Peyer's patch (tissue), 4 donors: ENCODE data around the gene CFAP221. TPM values are rescaled to one million over a fixed set of nuclear protein-coding genes. Genes with fewer than 3 reads are reported as not detected.

Source experiments
- DNase-seq, 3 donors: peaks; one replicate each; pipeline ENCODE4 v3.0.0-alpha.2; 2017 to 2019
- H3K27ac ChIP-seq, 4 donors: fragments of 200-600 bp; sonication (generic); one replicate each; pipeline ENCODE4 v1.5.1; 2016 to 2019
- H3K27me3 ChIP-seq, 2 donors: fragments of 200-600 bp; sonication (generic); one replicate each; pipeline ENCODE4 v1.5.1; 2019
- H3K36me3 ChIP-seq, 3 donors: fragments of 200-600 bp; sonication (generic); one replicate each; pipeline ENCODE4 v1.5.1; 2016 to 2019
- H3K4me1 ChIP-seq, 4 donors: fragments of 200-600 bp; sonication (generic); one replicate each; pipeline ENCODE4 v1.5.1; 2016 to 2019
- H3K4me3 ChIP-seq, 4 donors: fragments of 200-600 bp; sonication (generic); 1 replicate in 3 of 4; 2 replicates in 1 of 4; pipeline ENCODE4 v1.5.1; 2016 to 2019; ENCODE audit warnings: mild to moderate bottlenecking in 1 of 4
- H3K9me3 ChIP-seq, 4 donors: fragments of 200-600 bp; sonication (generic); one replicate each; pipeline ENCODE4 v1.5.1; 2016 to 2019; ENCODE audit warnings: mild to moderate bottlenecking in 1 of 4
- POLR2A ChIP-seq, 2 donors: fragments of 450-650 bp; IDR thresholded peaks; one replicate each; pipeline ENCODE4 v1.5.1; 2017; ENCODE audit warnings: antibody characterized with exemption in 2 of 2, mild to moderate bottlenecking in 2 of 2, moderate library complexity in 2 of 2
- total RNA-seq, 4 donors: library from RNA; depleted of rRNA; stranded (reverse); fragments of >200 nt; gene quantifications; one replicate each; pipeline ENCODE4 v1.1.0, GENCODE V29; 2016
- TF ChIP-seq, protein P1 (sequence below), 6 experiments: fragments of 450-650 bp in 4 of 6; fragments of 200-600 bp in 2 of 6; sonication (generic) in 1 of 6; IDR thresholded peaks; one replicate each; pipeline ENCODE4 v1.5.1; 2017 to 2019; ENCODE audit warnings: antibody characterized with exemption in 6 of 6, mild to moderate bottlenecking in 3 of 6, moderate library complexity in 1 of 6

CFAP221 gene
- total RNA-seq, 4 donors from 2014 or later, result 2.8 to 6.6 (median 3.6) TPM

DNA sequence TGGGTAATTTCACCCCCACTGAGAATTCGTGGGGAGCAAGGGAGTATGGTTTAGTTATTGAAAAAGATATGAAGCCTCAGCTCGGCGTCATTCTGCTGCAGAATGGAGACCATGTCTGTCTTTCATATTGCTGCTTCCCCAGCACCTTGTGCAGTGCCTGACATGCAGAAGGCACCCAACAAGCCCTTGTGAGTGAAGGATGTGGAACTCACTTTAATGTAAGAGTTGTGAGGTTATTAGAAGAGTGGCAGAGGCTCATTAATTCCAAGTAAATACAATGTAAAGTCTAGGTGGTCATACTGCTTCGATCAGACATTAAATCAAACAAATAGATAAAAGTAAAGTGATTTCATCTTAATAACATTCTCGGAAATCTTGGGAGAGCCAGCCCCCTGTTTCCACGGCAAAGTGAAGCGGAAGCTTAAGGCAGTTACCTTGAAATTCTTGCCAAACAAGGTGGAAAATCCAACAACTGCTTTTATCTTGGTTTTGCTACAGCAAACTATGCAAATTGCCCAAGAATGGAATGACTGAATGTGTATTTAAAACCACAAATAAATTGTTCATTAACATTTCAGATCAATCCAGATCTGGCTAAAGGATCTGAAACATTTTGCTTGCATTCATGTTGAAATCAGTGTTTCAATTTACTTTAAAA, 9.6 kb downstream of the CFAP221 start:
- Histone ChIP-seq H3K9me3 (no peaks in the 10 kb centered on the region), H3K4me3 (no peak overlapping the region), H3K27me3 (no peaks in the 10 kb centered on the region), H3K27ac (no peak overlapping the region), H3K4me1 (no peaks in the 10 kb centered on the region), H3K36me3 (no peaks in the 10 kb centered on the region)
- DNase-seq, result no peak
- TF ChIP-seq, protein P1, sequence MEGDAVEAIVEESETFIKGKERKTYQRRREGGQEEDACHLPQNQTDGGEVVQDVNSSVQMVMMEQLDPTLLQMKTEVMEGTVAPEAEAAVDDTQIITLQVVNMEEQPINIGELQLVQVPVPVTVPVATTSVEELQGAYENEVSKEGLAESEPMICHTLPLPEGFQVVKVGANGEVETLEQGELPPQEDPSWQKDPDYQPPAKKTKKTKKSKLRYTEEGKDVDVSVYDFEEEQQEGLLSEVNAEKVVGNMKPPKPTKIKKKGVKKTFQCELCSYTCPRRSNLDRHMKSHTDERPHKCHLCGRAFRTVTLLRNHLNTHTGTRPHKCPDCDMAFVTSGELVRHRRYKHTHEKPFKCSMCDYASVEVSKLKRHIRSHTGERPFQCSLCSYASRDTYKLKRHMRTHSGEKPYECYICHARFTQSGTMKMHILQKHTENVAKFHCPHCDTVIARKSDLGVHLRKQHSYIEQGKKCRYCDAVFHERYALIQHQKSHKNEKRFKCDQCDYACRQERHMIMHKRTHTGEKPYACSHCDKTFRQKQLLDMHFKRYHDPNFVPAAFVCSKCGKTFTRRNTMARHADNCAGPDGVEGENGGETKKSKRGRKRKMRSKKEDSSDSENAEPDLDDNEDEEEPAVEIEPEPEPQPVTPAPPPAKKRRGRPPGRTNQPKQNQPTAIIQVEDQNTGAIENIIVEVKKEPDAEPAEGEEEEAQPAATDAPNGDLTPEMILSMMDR (IDR thresholded peaks at IDR 0.05), result no peak
- TF ChIP-seq POLR2A (IDR thresholded peaks at IDR 0.05), result no peak

DNA sequence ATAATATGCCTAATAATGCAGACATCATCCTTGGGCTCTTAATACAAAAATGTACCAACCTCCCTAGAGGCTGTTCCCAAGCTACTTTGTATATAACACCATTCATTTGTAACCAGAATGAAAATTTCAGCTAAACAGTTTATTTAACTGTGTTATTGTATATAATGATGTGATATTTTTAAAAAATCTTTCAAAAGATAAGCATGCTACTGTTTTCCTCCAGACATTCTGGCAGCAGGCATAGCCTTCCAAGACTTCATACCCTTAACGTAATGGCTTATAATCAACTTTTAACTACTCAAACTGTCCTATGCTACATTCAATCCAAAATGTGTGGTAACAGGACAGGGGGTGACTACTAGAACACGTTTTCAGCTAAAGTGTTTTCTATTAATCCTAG, 21.2 kb downstream of the CFAP221 start:
- Histone ChIP-seq H3K27ac (no peak overlapping the region), H3K36me3 (no peaks in the 10 kb centered on the region), H3K4me1 (no peaks in the 10 kb centered on the region), H3K27me3 (no peaks in the 10 kb centered on the region), H3K4me3 (no peak overlapping the region), H3K9me3 (no peaks in the 10 kb centered on the region)
- no peak for DNase-seq
- TF ChIP-seq, protein P1 (IDR thresholded peaks at IDR 0.05), result no peak

DNA sequence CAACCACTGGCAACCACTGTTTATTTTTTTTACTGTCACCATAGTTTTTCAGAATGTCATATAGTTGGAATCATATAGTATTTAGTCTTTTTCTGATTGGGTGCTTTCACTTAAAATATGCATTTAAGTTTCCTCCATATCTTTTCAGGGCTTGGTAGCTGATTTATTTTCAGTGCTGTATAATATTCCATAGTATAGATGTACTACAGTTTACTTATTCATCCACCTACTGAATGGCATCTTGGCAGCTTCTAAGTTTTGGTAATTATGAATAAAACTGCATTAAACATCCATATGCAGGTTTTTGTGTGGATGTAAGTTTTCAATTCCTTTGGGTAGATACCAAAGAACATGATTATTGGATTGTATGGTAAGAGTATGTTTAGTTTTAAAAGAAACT, 23.0 kb downstream of the CFAP221 start:
- H3K4me1 ChIP-seq, result no peaks in the 10 kb centered on the region
- H3K4me3 ChIP-seq, result no peak overlapping the region
- H3K36me3 ChIP-seq, result no peaks in the 10 kb centered on the region
- TF ChIP-seq, protein P1 (IDR thresholded peaks at IDR 0.05), result no peak
- no peak for TF ChIP-seq POLR2A (IDR thresholded peaks at IDR 0.05)
- no peaks in the 10 kb centered on the region for H3K27me3 ChIP-seq
- no peaks in the 10 kb centered on the region for H3K9me3 ChIP-seq
- DNase-seq, result no peak
- H3K27ac ChIP-seq, result no peak overlapping the region

DNA sequence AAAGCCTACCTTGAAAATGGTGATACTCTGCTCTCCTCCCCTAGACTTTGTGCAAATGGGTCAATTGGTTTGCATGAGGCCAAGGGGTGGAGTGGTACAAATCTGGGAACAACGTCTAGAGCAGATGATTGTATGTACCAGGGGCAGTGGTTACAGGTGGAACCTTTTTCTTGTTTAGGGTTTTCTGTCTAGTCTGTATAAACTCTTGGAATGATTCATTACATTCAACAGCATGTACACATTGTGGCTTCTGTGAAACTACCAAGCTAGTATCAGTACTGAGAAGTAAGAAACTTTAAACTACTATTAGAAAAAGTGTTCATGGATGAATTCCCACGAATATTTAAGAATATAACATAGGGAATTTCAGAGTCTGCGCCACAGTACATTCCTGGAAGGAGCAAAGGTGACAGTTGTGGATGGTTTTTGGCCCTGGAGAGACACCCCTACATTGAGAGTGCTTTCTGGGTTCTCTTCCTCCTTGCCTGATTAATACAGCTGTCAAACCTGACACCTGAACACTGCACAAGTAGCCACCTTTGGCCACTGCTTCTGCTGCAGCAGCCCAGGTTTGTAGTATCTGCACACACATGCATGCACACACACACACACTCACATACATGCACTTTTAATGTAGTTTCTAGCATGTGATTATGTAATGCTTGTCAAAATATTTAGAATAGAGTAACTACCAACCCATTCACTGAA, 30.0 kb downstream of the CFAP221 start:
- no peak overlapping the region for H3K4me3 ChIP-seq
- no peak overlapping the region for H3K27ac ChIP-seq
- H3K4me1 ChIP-seq, result no peaks in the 10 kb centered on the region
- no peaks in the 10 kb centered on the region for H3K27me3 ChIP-seq
- no peaks in the 10 kb centered on the region for H3K9me3 ChIP-seq
- TF ChIP-seq POLR2A (IDR thresholded peaks at IDR 0.05), result no peak
- TF ChIP-seq, protein P1 (IDR thresholded peaks at IDR 0.05), result no peak
- H3K36me3 ChIP-seq, result no peaks in the 10 kb centered on the region
- DNase-seq, result no peak

DNA sequence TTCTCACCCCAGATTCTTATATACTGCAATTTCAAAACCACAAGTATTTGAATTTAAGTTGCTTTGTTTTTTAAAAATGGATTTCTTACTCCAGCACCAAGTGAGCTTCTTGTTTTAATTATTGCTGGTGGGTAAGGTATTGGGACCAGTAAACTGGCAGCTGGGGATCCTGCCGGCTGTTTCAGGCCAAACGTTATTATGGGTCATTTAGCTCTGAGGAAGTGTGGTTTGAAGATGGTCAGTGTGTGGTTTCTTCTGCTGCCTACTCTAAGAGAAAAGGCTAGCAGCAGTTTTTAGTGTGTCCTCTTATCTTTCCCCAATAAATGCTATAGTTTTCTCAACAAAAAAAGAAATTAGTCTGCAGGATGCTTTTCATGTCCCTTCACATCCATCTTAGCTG, 30.6 kb downstream of the CFAP221 start:
- TF ChIP-seq, protein P1 (IDR thresholded peaks at IDR 0.05), result no peak
- no peak for TF ChIP-seq POLR2A (IDR thresholded peaks at IDR 0.05)
- Histone ChIP-seq H3K36me3 (no peaks in the 10 kb centered on the region), H3K27me3 (no peaks in the 10 kb centered on the region), H3K4me1 (no peaks in the 10 kb centered on the region), H3K27ac (no peak overlapping the region), H3K4me3 (no peak overlapping the region), H3K9me3 (no peaks in the 10 kb centered on the region)
- DNase-seq, result no peak
